ENCODE data around the gene PSMF1. TPM values are rescaled to one million over a fixed set of nuclear protein-coding genes. Genes with fewer than 3 reads are reported as not detected.

The PSMF1 gene
- total and polyA plus RNA-seq, 9 of the 15 experiments (the other 6 are each of a cell fraction or from before 2014, with no cell fraction given) = 8.5 to 192 (median 33.2) TPM

GRCh38 chr20:1125277-1125676 is 6.9 kb downstream of the PSMF1 start (continued):
- TF ChIP-seq, protein P1, sequence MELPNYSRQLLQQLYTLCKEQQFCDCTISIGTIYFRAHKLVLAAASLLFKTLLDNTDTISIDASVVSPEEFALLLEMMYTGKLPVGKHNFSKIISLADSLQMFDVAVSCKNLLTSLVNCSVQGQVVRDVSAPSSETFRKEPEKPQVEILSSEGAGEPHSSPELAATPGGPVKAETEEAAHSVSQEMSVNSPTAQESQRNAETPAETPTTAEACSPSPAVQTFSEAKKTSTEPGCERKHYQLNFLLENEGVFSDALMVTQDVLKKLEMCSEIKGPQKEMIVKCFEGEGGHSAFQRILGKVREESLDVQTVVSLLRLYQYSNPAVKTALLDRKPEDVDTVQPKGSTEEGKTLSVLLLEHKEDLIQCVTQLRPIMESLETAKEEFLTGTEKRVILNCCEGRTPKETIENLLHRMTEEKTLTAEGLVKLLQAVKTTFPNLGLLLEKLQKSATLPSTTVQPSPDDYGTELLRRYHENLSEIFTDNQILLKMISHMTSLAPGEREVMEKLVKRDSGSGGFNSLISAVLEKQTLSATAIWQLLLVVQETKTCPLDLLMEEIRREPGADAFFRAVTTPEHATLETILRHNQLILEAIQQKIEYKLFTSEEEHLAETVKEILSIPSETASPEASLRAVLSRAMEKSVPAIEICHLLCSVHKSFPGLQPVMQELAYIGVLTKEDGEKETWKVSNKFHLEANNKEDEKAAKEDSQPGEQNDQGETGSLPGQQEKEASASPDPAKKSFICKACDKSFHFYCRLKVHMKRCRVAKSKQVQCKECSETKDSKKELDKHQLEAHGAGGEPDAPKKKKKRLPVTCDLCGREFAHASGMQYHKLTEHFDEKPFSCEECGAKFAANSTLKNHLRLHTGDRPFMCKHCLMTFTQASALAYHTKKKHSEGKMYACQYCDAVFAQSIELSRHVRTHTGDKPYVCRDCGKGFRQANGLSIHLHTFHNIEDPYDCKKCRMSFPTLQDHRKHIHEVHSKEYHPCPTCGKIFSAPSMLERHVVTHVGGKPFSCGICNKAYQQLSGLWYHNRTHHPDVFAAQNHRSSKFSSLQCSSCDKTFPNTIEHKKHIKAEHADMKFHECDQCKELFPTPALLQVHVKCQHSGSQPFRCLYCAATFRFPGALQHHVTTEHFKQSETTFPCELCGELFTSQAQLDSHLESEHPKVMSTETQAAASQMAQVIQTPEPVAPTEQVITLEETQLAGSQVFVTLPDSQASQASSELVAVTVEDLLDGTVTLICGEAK (IDR thresholded peaks at IDR 0.05) = no peak
- TF ChIP-seq, protein P1 (CRISPR knock-in tag; IDR thresholded peaks at IDR 0.05) = no peak
- TF ChIP-seq ARID1B (IDR thresholded peaks at IDR 0.05) = peak; percentile 48
- TF ChIP-seq SLC30A9 (CRISPR knock-in tag; IDR thresholded peaks at IDR 0.05) = no peak
- peak; percentile 73 for TF ChIP-seq TCF3 (CRISPR knock-in tag; IDR thresholded peaks at IDR 0.05)
- TF ChIP-seq NFIC (IDR thresholded peaks at IDR 0.05) = peak; percentile 38; the same call in 1 of the 2 replicates
- TF ChIP-seq NCOR1 (IDR thresholded peaks at IDR 0.05) = peak; percentile 62
